ENCODE measurements around the gene JAG1. TPM values are rescaled to one million over a fixed set of nuclear protein-coding genes. Genes with fewer than 3 reads are reported as not detected.
"Not testable (repeated sequence)": the region's sequence is repeated elsewhere in the genome, so short reads cannot be mapped to it uniquely, and the experiment has no call there.

Gene JAG1
- total and polyA plus RNA-seq, 4 donors: 22.4 to 226 (median 150) TPM

DNA sequence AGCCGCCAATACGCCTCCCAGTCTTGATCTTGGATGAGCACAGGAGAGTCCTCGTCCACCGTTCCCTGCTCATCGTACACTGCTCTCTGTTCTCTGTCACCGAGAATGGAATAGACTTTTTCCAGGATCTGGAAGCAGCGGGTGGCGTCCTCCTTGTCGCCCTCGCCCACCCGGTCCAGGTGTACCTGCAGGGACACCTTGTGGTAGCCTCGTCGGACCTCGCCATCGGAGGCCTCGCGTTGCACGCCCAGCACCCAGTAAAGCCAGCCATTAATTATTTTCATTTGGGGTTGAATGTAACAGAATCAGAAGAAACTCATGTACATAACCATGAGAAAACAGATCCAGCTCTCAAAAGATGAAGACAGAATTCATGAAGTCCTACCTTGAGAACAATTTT, 59.9 kb downstream of the JAG1 start:
- Histone ChIP-seq H3K27me3 (ENCODE audit: control insufficient read depth in 1 of 2, insufficient read depth in 2 of 2, low read length in 1 of 2) (no peaks in the 10 kb centered on the region), H3K36me3 (ENCODE audit: control insufficient read depth in 1 of 2, insufficient read depth in 2 of 2, low read length in 1 of 2) (no peaks in the 10 kb centered on the region), H3K9me3 (ENCODE audit: control insufficient read depth, low read length) (no peaks in the 10 kb centered on the region), H3K4me1 (ENCODE audit: control insufficient read depth in 1 of 2, insufficient read depth in 2 of 2, low read length in 2 of 2) (peaks cover 0 to 6% of the 10 kb centered on the region in 2 donors), H3K4me3 (ENCODE audit: low read length in 2 of 2) (no peak overlapping the region), H3K27ac (ENCODE audit: low read depth in 1 of 2, low read length in 2 of 2) (no peak overlapping the region)
- WGBS, 2 donors: 98 to 99% methylated on average over 18 of the region's 18 CpGs
- intact Hi-C loops (cut with DNase I): no loop called here
- ATAC-seq (ENCODE audit: low FRiP score) (no peak), DNase-seq (no peak)

DNA sequence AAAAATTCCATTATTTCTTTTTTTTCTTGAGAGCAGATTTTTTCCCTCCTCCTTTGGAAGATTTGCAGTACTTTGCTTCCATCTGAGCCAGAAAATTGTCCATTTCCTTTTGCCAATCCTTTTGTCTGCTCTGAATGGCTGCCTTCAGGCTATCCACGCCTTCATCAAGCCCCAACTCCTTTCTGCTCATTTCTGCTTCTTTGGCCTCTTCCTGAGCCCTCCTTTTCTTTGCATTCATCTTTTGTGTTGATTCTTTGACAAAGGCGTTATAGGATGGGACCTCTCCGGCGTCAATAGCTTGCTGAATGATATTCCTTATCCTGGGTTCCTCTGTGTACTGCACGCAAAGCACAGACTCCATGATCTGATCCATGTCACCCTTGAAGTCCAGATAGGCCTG, 60.4 kb downstream of the JAG1 start:
- ATAC-seq (ENCODE audit: low FRiP score); H3K4me3 ChIP-seq (ENCODE audit: low read length in 2 of 2); H3K27me3 ChIP-seq (ENCODE audit: control insufficient read depth in 1 of 2, insufficient read depth in 2 of 2, low read length in 1 of 2); DNase-seq; intact Hi-C loops (cut with DNase I); H3K36me3 ChIP-seq (ENCODE audit: control insufficient read depth in 1 of 2, insufficient read depth in 2 of 2, low read length in 1 of 2); H3K9me3 ChIP-seq (ENCODE audit: control insufficient read depth, low read length); H3K4me1 ChIP-seq (ENCODE audit: control insufficient read depth in 1 of 2, insufficient read depth in 2 of 2, low read length in 2 of 2); H3K27ac ChIP-seq (ENCODE audit: low read depth in 1 of 2, low read length in 2 of 2): not testable (repeated sequence)
- 97 to 99% methylated on average over 5 of the region's 5 CpGs for whole genome bisulfite sequencing, 2 donors

DNA sequence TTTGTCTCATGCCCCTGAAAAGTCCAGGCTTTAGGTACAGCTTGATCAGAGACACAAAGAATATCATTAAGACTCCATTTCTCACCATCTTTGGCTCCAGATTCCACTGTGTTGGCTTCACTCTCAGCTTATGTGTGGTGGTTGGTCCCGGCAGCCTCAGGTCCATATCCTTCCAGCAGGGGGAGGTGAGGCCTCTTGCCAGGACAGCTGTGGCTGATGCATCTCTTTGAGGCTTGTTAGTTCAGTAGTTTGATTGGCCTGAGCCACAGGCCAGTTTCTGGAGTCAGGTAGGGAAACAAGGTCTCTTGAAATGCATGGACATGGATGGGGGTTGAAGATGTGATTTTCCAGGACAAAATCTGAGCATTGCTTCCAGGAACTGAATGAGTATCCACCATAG, 62.4 kb downstream of the JAG1 start:
- DNase-seq: peak in 1 of 2 donors; percentile 82
- intact Hi-C loops (cut with DNase I): no loop called here
- 11 to 16% methylated on average over 1 of the region's 1 CpG for WGBS, 2 donors
- H3K27ac ChIP-seq (ENCODE audit: low read depth in 1 of 2, low read length in 2 of 2): peak overlapping the region; percentile 2 to 13
- H3K27me3 ChIP-seq (ENCODE audit: control insufficient read depth in 1 of 2, insufficient read depth in 2 of 2, low read length in 1 of 2): no peaks in the 10 kb centered on the region
- no peak for ATAC-seq (ENCODE audit: low FRiP score)
- H3K36me3 ChIP-seq (ENCODE audit: control insufficient read depth in 1 of 2, insufficient read depth in 2 of 2, low read length in 1 of 2): no peaks in the 10 kb centered on the region
- no peaks in the 10 kb centered on the region for H3K9me3 ChIP-seq (ENCODE audit: control insufficient read depth, low read length)
- peaks cover 0 to 7% of the 10 kb centered on the region in 2 donors for H3K4me1 ChIP-seq (ENCODE audit: control insufficient read depth in 1 of 2, insufficient read depth in 2 of 2, low read length in 2 of 2)
- H3K4me3 ChIP-seq (ENCODE audit: low read length in 2 of 2): no peak overlapping the region

DNA sequence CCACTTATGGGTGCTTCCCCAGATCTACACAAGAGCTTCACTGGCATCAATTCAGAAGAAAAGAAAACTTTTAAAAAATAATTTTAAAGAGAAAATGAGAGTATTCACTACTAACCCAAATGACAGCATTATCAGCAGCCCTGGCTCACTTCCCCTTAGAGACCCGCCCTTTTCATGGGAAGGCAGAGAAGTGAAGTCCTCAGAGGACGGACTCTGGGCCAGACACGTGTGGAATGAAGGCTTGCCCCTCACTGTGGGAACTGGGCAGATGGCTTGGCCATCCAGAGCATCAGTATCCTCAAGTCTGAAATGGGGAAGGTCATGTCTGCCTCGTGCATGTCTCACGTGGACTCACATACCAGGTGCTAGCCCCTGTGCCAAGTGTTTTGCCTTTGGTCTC, 63.5 kb downstream of the JAG1 start:
- peaks cover under 1 to 8% of the 10 kb centered on the region in 2 donors for H3K4me1 ChIP-seq (ENCODE audit: control insufficient read depth in 1 of 2, insufficient read depth in 2 of 2, low read length in 2 of 2)
- H3K36me3 ChIP-seq (ENCODE audit: control insufficient read depth in 1 of 2, insufficient read depth in 2 of 2, low read length in 1 of 2): no peaks in the 10 kb centered on the region
- 7 to 14% methylated on average over 5 of the region's 5 CpGs for WGBS, 2 donors
- H3K27me3 ChIP-seq (ENCODE audit: control insufficient read depth in 1 of 2, insufficient read depth in 2 of 2, low read length in 1 of 2): no peaks in the 10 kb centered on the region
- no peaks in the 10 kb centered on the region for H3K9me3 ChIP-seq (ENCODE audit: control insufficient read depth, low read length)
- intact Hi-C loops (cut with DNase I): no loop called here
- ATAC-seq (ENCODE audit: low FRiP score) (peak; percentile 43), DNase-seq (peak in 1 of 2 donors; percentile 72)
- no peak overlapping the region for H3K4me3 ChIP-seq (ENCODE audit: low read length in 2 of 2)
- peak overlapping the region in 1 of 2 donors; percentile 97 for H3K27ac ChIP-seq (ENCODE audit: low read depth in 1 of 2, low read length in 2 of 2)

DNA sequence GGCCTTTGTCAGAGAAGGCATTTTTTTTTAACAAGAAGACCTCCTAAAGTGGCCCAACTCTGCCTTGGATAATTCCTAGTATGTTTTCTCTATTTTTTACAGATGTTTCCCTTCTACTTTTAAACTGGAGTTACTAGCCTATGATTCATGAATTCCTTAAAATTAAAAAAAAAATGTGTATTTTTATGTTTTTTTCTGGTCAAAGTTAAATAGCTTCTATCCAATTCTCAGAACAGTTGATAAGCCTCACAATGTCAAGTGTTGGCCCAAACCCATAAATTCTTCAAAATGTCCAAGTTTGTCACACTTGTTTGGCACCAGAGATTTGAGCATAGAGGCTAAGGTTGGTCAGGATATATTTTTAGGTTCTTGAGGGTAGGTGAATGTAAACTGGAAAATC, 64.0 kb downstream of the JAG1 start:
- H3K9me3 ChIP-seq (ENCODE audit: control insufficient read depth, low read length): no peaks in the 10 kb centered on the region
- H3K4me1 ChIP-seq (ENCODE audit: control insufficient read depth in 1 of 2, insufficient read depth in 2 of 2, low read length in 2 of 2): peaks cover 3 to 10% of the 10 kb centered on the region in 2 donors
- no peak overlapping the region for H3K4me3 ChIP-seq (ENCODE audit: low read length in 2 of 2)
- no peaks in the 10 kb centered on the region for H3K27me3 ChIP-seq (ENCODE audit: control insufficient read depth in 1 of 2, insufficient read depth in 2 of 2, low read length in 1 of 2)
- peak overlapping the region; percentile 79 to 100 for H3K27ac ChIP-seq (ENCODE audit: low read depth in 1 of 2, low read length in 2 of 2)
- ATAC-seq (ENCODE audit: low FRiP score) (peak; percentile 57), DNase-seq (no peak)
- H3K36me3 ChIP-seq (ENCODE audit: control insufficient read depth in 1 of 2, insufficient read depth in 2 of 2, low read length in 1 of 2): no peaks in the 10 kb centered on the region
- intact Hi-C loops (cut with DNase I): loop anchor here in 1 of 2 donors (5.0 kb wide), 1 partner anchor 53 kb away; no protein-coding TSS in a partner anchor

DNA sequence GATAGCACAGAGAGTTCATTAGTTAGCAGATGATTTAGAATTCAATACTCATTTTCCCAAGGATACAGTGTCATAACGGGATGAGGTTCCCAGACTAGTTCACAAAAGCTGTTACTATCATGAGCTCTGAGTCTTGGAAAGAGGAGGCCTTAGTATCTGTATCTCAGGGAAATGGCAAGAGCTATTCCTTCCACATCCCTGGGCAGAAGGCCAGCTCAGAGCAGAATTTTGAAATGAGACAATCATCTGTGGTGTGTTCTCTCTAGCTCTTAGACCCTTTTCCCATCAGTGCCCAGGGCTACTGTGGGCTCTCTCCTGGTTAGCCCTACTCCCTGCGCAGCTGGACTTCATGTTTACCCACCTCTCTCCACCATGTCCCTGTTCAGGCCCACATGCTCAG, 64.5 kb downstream of the JAG1 start:
- intact Hi-C loops (cut with DNase I): loop anchor here in 1 of 2 donors (5.0 kb wide), 1 partner anchor 53 kb away; no protein-coding TSS in a partner anchor
- no peaks in the 10 kb centered on the region for H3K36me3 ChIP-seq (ENCODE audit: control insufficient read depth in 1 of 2, insufficient read depth in 2 of 2, low read length in 1 of 2)
- WGBS, 2 donors: 50 to 52% methylated on average over 2 of the region's 2 CpGs
- DNase-seq (peak; percentile 74 to 75), ATAC-seq (ENCODE audit: low FRiP score) (peak; percentile 67)
- H3K9me3 ChIP-seq (ENCODE audit: control insufficient read depth, low read length): no peaks in the 10 kb centered on the region
- no peak overlapping the region for H3K4me3 ChIP-seq (ENCODE audit: low read length in 2 of 2)
- H3K27me3 ChIP-seq (ENCODE audit: control insufficient read depth in 1 of 2, insufficient read depth in 2 of 2, low read length in 1 of 2): no peaks in the 10 kb centered on the region
- peak overlapping the region; percentile 79 to 100 for H3K27ac ChIP-seq (ENCODE audit: low read depth in 1 of 2, low read length in 2 of 2)
- H3K4me1 ChIP-seq (ENCODE audit: control insufficient read depth in 1 of 2, insufficient read depth in 2 of 2, low read length in 2 of 2): peaks cover 3 to 12% of the 10 kb centered on the region in 2 donors

DNA sequence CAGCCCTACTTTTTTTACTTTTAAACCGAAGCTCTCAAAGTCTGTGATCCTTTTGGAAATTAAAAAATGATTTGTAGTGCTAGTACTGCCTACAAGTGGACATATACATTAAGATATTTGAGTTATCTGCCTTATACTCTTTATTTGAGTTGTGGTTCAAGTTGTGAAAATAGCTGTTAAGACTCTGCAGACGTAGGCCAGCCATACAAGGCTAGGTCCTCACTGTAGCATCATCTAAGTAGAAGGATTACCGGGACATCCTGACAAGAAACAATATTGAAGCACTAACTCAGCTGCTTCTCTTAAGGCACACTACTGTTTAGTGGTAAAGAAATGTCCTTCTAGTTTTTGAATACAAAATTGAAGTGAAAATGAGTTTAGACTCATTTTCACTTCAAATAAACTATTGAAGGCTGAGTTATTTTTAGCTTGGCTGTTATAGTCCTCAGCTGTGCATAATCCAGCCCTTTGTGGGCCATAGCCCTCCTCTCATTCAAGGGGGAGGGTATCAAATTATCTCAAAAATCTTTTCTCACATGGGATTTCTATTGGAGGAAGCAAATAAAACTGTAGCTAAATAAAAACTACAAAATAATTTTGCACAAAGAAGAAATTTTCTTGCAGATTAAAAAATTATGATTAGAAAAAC, 68.1 kb downstream of the JAG1 start:
- ATAC-seq (ENCODE audit: low FRiP score): no peak

DNA sequence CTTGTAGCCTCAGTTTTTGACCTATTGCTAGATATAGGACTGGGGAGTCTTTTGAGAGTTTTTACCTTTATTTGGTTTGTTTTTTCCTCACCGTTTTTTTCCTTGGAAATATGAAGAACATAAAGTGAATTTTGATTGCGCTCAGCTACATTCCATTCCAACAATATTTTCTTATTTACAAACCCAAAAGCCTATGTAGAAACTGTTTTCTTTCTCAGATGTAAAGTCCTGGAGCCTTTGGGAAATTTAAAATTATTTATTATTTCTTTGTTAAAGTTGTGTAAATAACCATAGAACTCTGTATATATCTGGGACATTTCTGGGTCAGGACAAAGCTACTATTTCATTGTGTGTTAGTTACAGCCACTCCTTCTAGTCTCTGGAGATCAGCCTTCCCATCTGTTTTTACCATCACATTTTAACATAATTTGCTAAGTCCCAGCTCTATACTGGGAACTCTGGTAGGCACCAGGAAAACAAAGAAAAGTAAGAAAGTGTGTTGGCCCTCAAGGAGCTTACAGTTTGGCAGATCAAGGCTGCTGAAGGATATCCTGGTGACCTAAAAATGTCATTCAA, 68.8 kb downstream of the JAG1 start:
- Histone ChIP-seq H3K27ac (ENCODE audit: low read depth in 1 of 2, low read length in 2 of 2) (peak overlapping the region; percentile 94 to 99), H3K4me1 (ENCODE audit: control insufficient read depth in 1 of 2, insufficient read depth in 2 of 2, low read length in 2 of 2) (peaks cover 3 to 19% of the 10 kb centered on the region in 2 donors), H3K4me3 (ENCODE audit: low read length in 2 of 2) (no peak overlapping the region), H3K36me3 (ENCODE audit: control insufficient read depth in 1 of 2, insufficient read depth in 2 of 2, low read length in 1 of 2) (no peaks in the 10 kb centered on the region), H3K27me3 (ENCODE audit: control insufficient read depth in 1 of 2, insufficient read depth in 2 of 2, low read length in 1 of 2) (no peaks in the 10 kb centered on the region), H3K9me3 (ENCODE audit: control insufficient read depth, low read length) (no peaks in the 10 kb centered on the region)
- ATAC-seq (ENCODE audit: low FRiP score) (no peak), DNase-seq (no peak)
- intact Hi-C loops (cut with DNase I): loop anchor here (1.0 to 5.0 kb wide), 4 partner anchors 14 to 62 kb away; no protein-coding TSS in a partner anchor
- WGBS, 2 donors: 1 to 4% methylated on average over 2 of the region's 2 CpGs

More for the DNA sequence above, 68.1 kb downstream of the JAG1 start:
- Histone ChIP-seq H3K9me3 (ENCODE audit: control insufficient read depth, low read length) (no peaks in the 10 kb centered on the region), H3K4me1 (ENCODE audit: control insufficient read depth in 1 of 2, insufficient read depth in 2 of 2, low read length in 2 of 2) (peaks cover 3 to 19% of the 10 kb centered on the region in 2 donors), H3K4me3 (ENCODE audit: low read length in 2 of 2) (no peak overlapping the region), H3K27ac (ENCODE audit: low read depth in 1 of 2, low read length in 2 of 2) (peak overlapping the region; percentile 94 to 99), H3K36me3 (ENCODE audit: control insufficient read depth in 1 of 2, insufficient read depth in 2 of 2, low read length in 1 of 2) (no peaks in the 10 kb centered on the region), H3K27me3 (ENCODE audit: control insufficient read depth in 1 of 2, insufficient read depth in 2 of 2, low read length in 1 of 2) (no peaks in the 10 kb centered on the region)
- intact Hi-C loops (cut with DNase I): loop anchor here (2.0 to 5.0 kb wide), 3 partner anchors 15 to 61 kb away; no protein-coding TSS in a partner anchor
- no peak for DNase-seq
- 46 to 58% methylated on average over 3 of the region's 3 CpGs for WGBS, 2 donors
